Measurements from ENCODE around the gene SUN5. TPM values are rescaled to one million over a fixed set of nuclear protein-coding genes. Genes with fewer than 3 reads are reported as not detected.

The SUN5 gene
- total RNA-seq, 2 donors from 2014 or later: not detected

GRCh38 chr20:32934580-32934979 lies 69.7 kb downstream of the SUN5 start:
- ATAC-seq (replicated peaks): no peak
- no peaks in the 10 kb centered on the region for H3K9me3 Mint-ChIP-seq
- H3K27ac Mint-ChIP-seq: no peak overlapping the region
- peaks cover 4% of the 10 kb centered on the region for H3K4me1 Mint-ChIP-seq
- H3K36me3 Mint-ChIP-seq (ENCODE audit: low read depth): no peaks in the 10 kb centered on the region
- H3K27me3 Mint-ChIP-seq: no peaks in the 10 kb centered on the region
- no peak overlapping the region for H3K4me3 Mint-ChIP-seq

Other genes starting within 250 kb of the SUN5 start
- gene DNMT3B, start 242.0 kb downstream of the SUN5 start, total RNA-seq: under 1 TPM; 0.16 to 0.99 TPM
- gene MAPRE1, start 184.5 kb downstream of the SUN5 start, total RNA-seq: 100 to 1,000 TPM in 1 of 2 donors, 10 to 100 TPM in 1; 77.3 to 141 TPM
- under 1 TPM; 0.19 to 0.45 TPM for gene EFCAB8, start 145.5 kb downstream of the SUN5 start, total RNA-seq
- gene BPIFB2, start 3.3 kb upstream of the SUN5 start, total RNA-seq: not detected
- gene BPIFB6, start 27.2 kb upstream of the SUN5 start, total RNA-seq: not detected
- gene BPIFB3, start 49.5 kb upstream of the SUN5 start, total RNA-seq: not detected
- not detected for gene BPIFB4, start 75.2 kb upstream of the SUN5 start, total RNA-seq
- gene BPIFA2, start 163.7 kb upstream of the SUN5 start, total RNA-seq: not detected
- gene BPIFA3, start 212.9 kb upstream of the SUN5 start, total RNA-seq: not detected
- gene BPIFA1, start 231.6 kb upstream of the SUN5 start, total RNA-seq: not detected

Measured in activated T-helper 17 cell treated with anti-CD3 and anti-CD28 coated beads, Interleukin-2, amount 50 U/mL, for 72 hours (primary cell).